ENCODE data around the gene GPM6B.
"Not testable (repeated sequence)": the region's sequence is repeated elsewhere in the genome, so short reads cannot be mapped to it uniquely, and the experiment has no call there.

The GPM6B gene

DNA sequence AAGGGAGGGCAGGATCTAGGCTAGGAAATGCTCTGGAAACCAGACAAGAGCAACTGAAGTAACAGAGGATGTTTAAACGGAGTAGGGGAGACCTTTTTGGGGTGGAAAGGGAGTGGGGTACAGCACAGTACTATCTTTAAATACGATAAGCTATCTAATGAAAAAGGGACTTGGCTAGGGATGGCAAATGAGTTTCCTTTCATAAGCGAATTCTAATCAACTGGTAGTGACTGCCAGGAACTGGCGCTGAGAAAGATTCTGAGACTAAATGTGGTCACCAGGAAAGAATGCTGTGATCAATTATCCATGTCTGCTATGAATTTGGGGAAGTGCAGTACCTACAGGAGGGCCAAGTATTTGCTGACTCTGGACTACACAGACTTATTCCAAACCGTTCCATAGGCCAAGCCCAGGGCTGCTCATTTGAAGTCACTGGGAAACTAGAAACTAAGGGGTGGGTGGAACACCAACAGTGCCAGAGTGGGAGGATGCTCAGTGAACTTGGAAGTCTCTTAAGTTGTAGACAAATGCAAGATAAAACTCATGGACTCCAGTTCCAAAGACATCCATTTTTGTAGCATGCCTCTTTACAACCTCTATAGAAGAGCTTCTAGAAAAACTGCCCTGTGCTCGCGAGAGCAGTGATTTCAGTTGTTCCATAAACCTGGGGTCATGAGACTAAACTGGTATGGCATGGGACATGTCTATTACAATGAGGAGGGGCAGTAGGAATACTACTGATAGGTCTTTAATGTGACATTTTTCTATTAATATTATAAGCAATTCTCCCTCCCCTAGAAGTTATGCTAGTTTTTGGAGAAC, 84.4 kb downstream of the GPM6B start:
- no peak for DNase-seq (ENCODE audit: low spot score)

DNA sequence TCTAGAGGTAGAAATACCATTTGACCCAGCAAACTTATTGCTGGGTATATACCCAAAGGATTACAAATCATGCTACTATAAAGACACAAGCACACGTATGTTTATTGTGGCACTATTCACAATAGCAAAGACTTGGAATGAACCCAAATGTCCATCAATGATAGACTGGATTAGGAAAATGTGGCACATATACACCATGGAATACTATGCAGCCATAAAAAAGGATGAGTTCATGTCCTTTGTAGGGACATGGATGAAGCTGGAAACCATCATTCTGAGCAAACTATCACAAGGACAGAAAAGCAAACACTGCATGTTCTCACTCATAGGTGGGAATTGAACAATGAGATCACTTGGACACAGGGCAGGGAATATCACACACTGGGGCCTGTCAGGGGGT, 86.4 kb downstream of the GPM6B start:
- DNase-seq (ENCODE audit: low spot score): not testable (repeated sequence)

DNA sequence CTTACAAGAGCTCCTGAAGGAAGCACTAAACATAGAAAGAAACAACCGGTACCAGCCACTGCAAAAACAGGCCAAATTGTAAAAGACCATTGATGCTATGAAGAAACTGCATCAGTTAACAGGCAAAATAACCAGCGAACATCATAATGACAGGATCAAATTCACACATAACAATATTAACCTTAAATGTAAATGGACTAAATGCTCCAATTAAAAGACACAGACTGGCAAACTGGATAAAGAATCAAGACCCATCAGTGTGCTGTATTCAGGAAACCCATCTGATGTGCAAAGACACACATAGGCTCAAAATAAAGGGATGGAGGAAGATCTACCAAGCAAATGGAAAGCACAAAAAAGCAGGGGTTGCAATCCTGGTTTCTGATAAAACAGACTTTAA, 90.3 kb downstream of the GPM6B start:
- DNase-seq (ENCODE audit: low spot score): not testable (repeated sequence)

DNA sequence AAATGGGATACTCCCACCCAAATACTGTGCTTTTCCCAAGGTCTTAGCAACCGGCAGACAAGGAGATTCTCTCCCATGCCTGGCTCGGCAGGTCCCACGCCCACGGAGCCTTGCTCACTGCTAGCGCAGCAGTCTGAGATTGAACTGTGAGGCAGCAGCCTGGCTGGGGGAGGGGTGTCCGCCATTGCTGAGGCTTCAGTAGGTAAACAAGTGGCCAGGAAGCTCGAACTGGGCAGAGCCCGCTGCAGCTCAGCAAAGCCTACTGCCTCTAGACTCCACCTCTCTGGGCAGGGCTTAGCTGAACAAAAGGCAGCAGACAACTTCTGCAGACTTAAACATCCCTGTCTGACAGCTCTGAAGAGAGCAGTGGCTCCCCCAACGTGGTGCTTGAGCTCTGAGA, 92.0 kb downstream of the GPM6B start:
- not testable (repeated sequence) for DNase-seq (ENCODE audit: low spot score)

DNA sequence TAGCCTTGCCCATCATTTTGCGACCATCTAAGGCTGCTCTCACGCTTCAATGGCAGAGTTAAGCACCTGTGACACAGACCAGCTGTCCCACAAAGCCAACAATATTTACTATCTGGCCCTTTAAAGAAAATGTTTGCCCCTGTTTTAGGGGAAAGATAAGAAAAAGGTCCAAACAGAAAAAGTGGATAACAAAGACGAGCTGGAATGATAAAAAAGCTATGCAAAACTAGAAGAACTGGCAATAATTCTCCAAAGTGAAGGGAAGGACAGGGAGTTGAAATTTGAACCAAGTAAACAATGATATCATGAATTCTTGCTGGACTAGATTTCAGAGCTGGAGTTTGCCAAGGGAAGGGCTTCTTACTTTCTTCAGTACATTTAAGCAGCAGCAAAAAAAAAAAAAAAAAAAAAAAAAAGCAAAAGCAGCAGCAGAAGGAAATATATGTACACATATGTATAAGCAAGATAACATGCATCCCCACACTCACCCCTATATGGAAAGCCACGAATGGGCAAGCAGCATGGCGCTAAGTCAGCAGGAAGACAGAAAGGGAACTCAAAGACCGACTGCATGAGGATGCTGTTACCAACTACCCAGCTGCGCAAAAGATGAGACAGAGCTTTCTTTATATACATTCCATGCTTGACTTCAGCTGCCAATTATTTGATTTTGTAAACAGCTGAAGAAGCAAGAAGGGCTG, 94.9 kb downstream of the GPM6B start:
- no peak for DNase-seq (ENCODE audit: low spot score)

DNA sequence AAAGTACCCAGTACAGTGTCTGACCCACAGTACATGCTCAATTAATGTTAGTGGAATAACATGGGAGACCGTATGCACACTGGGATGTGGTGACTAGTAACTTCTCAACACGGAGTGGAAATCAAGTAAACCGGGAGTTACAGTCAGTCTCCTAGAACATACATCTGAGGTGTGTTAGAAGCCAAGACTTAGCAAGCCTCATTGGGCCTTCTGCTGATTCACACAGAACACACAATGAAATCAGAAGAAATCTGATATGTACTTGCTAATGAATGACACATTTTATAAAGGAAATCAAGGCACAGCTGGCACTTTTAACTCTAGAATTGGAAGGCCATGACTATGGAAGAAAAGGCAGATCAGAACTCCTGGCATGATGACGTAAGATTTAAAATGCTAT, 95.5 kb downstream of the GPM6B start:
- DNase-seq (ENCODE audit: low spot score): no peak
